ENCODE measurements around the gene NFAM1.

Gene NFAM1

GRCh38 chr22:42399315-42400271 is 32.6 kb downstream of the NFAM1 start:
- in situ Hi-C loops (cut with HindIII; ENCODE audit: low sequenced_read_pairs): no loop called here
- no peak for DNase-seq (ENCODE audit: low read depth)
- no peak for TF ChIP-seq CTCF (IDR thresholded peaks at IDR 0.05; ENCODE audit: low read depth, low read length, missing control alignments)
- H3K4me3 ChIP-seq (ENCODE audit: low read depth, low read length): no peak overlapping the region

- TF ChIP-seq CTCF (IDR thresholded peaks at IDR 0.05; ENCODE audit: low read depth, low read length, missing control alignments): no peak
- in situ Hi-C loops (cut with HindIII; ENCODE audit: low sequenced_read_pairs): no loop called here
- no peak overlapping the region for H3K4me3 ChIP-seq (ENCODE audit: low read depth, low read length)
- no peak for DNase-seq (ENCODE audit: low read depth)
Observed at GRCh38 chr22:42397332-42398249, 34.6 kb downstream of the NFAM1 start.

- in situ Hi-C loops (cut with HindIII; ENCODE audit: low sequenced_read_pairs): no loop called here
- TF ChIP-seq CTCF (IDR thresholded peaks at IDR 0.05; ENCODE audit: low read depth, low read length, missing control alignments): no peak
- no peak overlapping the region for H3K4me3 ChIP-seq (ENCODE audit: low read depth, low read length)
- DNase-seq (ENCODE audit: low read depth): no peak
Observed at GRCh38 chr22:42396621-42397331, 35.4 kb downstream of the NFAM1 start.

GRCh38 chr22:42389143-42389542 is 43.1 kb downstream of the NFAM1 start:
- no peak for TF ChIP-seq CTCF (IDR thresholded peaks at IDR 0.05; ENCODE audit: low read depth, low read length, missing control alignments)
- in situ Hi-C loops (cut with HindIII; ENCODE audit: low sequenced_read_pairs): no loop called here
- H3K4me3 ChIP-seq (ENCODE audit: low read depth, low read length): no peak overlapping the region
- no peak for DNase-seq (ENCODE audit: low read depth)

GRCh38 chr22:42388130-42388797 is 43.9 kb downstream of the NFAM1 start:
- no peak overlapping the region for H3K4me3 ChIP-seq (ENCODE audit: low read depth, low read length)
- no peak for DNase-seq (ENCODE audit: low read depth)
- no peak for TF ChIP-seq CTCF (IDR thresholded peaks at IDR 0.05; ENCODE audit: low read depth, low read length, missing control alignments)
- in situ Hi-C loops (cut with HindIII; ENCODE audit: low sequenced_read_pairs): no loop called here

Measured in astrocyte of the cerebellum (primary cell).